Measurements from ENCODE around the gene ST14.

DNA sequence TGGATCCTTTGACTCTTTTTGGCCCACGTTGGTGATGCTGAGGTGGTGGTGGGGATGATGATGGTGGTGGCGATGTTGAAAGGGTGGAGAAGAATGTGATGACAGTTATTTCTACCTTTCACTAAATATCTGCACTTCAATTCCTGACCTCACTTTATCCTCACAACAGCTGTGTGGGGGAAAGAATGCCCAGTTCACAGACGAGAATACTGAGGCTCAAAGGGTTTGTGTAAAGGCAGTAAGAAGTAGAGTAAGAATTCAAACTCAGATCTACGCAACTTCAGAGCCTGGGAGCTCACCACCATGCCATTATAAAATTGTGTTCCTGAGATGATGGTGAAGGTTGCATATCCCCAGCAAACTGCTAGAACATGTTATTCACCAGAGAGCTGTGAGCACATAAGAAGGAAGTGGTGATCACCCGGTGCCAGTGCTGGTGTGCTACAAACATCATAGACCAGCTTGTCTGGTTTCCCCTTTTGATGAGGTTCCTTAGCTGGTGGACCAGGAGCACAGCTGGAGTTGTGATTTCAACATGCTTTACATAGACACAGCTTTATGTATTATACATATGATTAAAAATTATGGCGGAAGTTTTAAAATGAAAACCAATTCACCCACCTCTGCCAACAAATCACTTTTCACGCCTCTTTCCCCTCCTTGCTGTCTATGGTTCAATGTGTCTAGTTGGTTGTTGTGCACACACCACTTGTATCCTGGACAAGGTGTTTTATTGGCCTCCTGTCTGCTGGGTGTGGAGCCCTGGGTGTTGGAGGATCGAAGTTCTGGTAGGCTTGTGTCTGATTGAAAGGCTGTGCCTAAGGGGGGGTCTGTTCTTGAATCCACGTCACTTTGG is 6.2 kb downstream of the ST14 start:
- TF ChIP-seq, protein P1, sequence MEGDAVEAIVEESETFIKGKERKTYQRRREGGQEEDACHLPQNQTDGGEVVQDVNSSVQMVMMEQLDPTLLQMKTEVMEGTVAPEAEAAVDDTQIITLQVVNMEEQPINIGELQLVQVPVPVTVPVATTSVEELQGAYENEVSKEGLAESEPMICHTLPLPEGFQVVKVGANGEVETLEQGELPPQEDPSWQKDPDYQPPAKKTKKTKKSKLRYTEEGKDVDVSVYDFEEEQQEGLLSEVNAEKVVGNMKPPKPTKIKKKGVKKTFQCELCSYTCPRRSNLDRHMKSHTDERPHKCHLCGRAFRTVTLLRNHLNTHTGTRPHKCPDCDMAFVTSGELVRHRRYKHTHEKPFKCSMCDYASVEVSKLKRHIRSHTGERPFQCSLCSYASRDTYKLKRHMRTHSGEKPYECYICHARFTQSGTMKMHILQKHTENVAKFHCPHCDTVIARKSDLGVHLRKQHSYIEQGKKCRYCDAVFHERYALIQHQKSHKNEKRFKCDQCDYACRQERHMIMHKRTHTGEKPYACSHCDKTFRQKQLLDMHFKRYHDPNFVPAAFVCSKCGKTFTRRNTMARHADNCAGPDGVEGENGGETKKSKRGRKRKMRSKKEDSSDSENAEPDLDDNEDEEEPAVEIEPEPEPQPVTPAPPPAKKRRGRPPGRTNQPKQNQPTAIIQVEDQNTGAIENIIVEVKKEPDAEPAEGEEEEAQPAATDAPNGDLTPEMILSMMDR (IDR thresholded peaks at IDR 0.05) = no peak
- no peak for TF ChIP-seq POLR2A (IDR thresholded peaks at IDR 0.05)

All from Peyer's patch (tissue), 4 donors.